Adipocyte (in vitro differentiated cells): Measurements from ENCODE around the gene DUSP23.

Source experiments
- DNase-seq: peaks from one replicate; pipeline ENCODE4 v3.0.0-alpha.2; 2015; ENCODE audit warnings: low read depth
- H3K27me3 ChIP-seq: replicated peaks from 2 replicates; pipeline ENCODE4 v1.7.0; 2013; ENCODE audit warnings: mild to moderate bottlenecking, low read length, moderate library complexity; ENCODE audit not compliant: control insufficient read depth, insufficient read depth
- H3K36me3 ChIP-seq: 2 replicates; pipeline ENCODE4 v1.7.0; 2013; ENCODE audit warnings: low read length, mild to moderate bottlenecking, moderate library complexity; ENCODE audit not compliant: control insufficient read depth, insufficient read depth, severe bottlenecking
- H3K4me1 ChIP-seq: 2 replicates; pipeline ENCODE4 v1.7.0; 2013; ENCODE audit warnings: mild to moderate bottlenecking, low read length, moderate library complexity; ENCODE audit not compliant: control insufficient read depth, insufficient read depth
- H3K4me3 ChIP-seq: 2 replicates; pipeline ENCODE4 v1.7.0; 2013; ENCODE audit warnings: mild to moderate bottlenecking, low read length, moderate library complexity
- H3K9ac ChIP-seq: 2 replicates; pipeline ENCODE4 v1.7.0; 2013; ENCODE audit warnings: mild to moderate bottlenecking, low read length, moderate library complexity
- H3K9me3 ChIP-seq: 2 replicates; pipeline ENCODE4 v1.7.0; 2013; ENCODE audit warnings: mild to moderate bottlenecking, low read length, moderate library complexity; ENCODE audit not compliant: control insufficient read depth

Gene DUSP23

DNA sequence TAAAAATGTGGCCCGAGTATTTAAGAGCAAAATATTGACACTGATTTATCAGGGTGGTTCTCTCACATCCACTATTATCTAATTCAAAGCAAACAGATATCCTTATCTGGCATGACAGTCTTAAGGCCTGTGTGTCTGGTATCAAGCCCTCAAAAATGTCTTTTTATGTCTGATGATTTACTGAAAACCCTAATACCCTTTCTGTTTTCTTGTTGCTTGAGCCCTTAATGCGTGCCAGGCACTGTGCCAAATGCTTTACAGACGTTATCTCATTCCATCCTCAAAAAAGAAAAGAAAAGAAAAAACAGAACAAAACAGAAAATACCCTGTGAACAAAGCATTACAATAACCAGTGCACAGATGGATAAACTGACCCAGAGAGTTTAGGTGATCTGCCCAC lies 5.7 kb downstream of the DUSP23 start:
- Histone ChIP-seq H3K27me3 (no peaks in the 10 kb centered on the region), H3K9me3 (no peaks in the 10 kb centered on the region), H3K4me3 (no peak overlapping the region), H3K36me3 (no peaks in the 10 kb centered on the region), H3K4me1 (peaks cover 13% of the 10 kb centered on the region), H3K9ac (no peak overlapping the region)
- DNase-seq, result no peak

GRCh38 chr1:159786966-159787365 lies 6.2 kb downstream of the DUSP23 start:
- H3K9ac ChIP-seq, result no peak overlapping the region
- no peaks in the 10 kb centered on the region for H3K27me3 ChIP-seq
- H3K9me3 ChIP-seq, result no peaks in the 10 kb centered on the region
- no peaks in the 10 kb centered on the region for H3K36me3 ChIP-seq
- H3K4me3 ChIP-seq, result no peak overlapping the region
- peak; percentile 36 for DNase-seq
- peaks cover 10% of the 10 kb centered on the region for H3K4me1 ChIP-seq

- Histone ChIP-seq H3K36me3 (no peaks in the 10 kb centered on the region), H3K9ac (no peak overlapping the region), H3K4me3 (no peak overlapping the region), H3K9me3 (no peaks in the 10 kb centered on the region), H3K27me3 (peaks cover 10% of the 10 kb centered on the region), H3K4me1 (peaks cover 10% of the 10 kb centered on the region)
- DNase-seq, result peak; percentile 62
These were observed 9.6 kb downstream of the DUSP23 start for GRCh38 chr1:159790237-159790917.

DNA sequence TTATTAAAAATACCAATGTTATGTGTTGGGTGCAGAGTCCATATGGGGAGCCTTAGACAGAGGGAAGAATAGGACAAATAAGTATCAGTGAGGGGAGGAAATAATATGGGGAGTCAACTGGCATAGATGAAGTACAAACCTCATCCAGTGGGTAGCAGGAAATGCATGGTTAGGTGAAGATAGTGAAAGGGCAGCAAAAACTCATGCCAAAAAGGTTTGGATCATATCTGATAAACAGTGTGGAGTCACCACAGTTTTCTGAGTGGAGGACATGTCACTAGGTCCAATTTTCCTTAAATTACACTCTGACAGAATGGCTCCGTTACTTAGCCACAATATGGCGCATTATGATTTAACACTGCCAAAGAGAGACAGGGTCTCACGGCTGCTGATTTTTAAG lies 10.3 kb downstream of the DUSP23 start:
- Histone ChIP-seq H3K4me3 (no peak overlapping the region), H3K36me3 (no peaks in the 10 kb centered on the region), H3K4me1 (peaks cover 10% of the 10 kb centered on the region), H3K9ac (no peak overlapping the region), H3K27me3 (peaks cover 15% of the 10 kb centered on the region), H3K9me3 (no peaks in the 10 kb centered on the region)
- no peak for DNase-seq

DNA sequence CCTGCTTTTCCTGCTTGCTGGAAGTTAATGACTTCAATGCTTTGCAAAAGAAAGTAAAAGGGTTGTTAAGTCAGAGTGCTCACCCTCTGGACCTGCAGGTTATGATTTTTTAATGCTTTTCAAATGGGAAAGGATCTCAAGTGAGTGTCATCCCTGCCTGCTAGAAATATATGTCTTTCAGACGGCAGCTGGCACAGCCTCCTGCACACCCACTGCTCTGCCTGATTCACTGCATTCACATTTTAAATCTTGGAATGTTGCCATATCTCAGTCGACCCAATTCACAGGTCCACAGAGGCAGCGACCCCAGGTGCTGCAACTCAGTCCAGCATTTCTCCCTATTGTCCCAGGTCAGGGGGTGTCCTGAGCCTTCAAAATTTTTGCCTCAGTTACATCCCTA lies 10.7 kb downstream of the DUSP23 start:
- peaks cover 8% of the 10 kb centered on the region for H3K4me1 ChIP-seq
- no peak overlapping the region for H3K4me3 ChIP-seq
- H3K36me3 ChIP-seq, result no peaks in the 10 kb centered on the region
- DNase-seq, result no peak
- H3K9ac ChIP-seq, result no peak overlapping the region
- no peaks in the 10 kb centered on the region for H3K9me3 ChIP-seq
- H3K27me3 ChIP-seq, result peaks cover 19% of the 10 kb centered on the region

GRCh38 chr1:159795534-159795933 lies 14.8 kb downstream of the DUSP23 start:
- no peak for DNase-seq
- Histone ChIP-seq H3K4me1 (peaks cover 15% of the 10 kb centered on the region), H3K36me3 (no peaks in the 10 kb centered on the region), H3K9ac (no peak overlapping the region), H3K4me3 (no peak overlapping the region), H3K9me3 (no peaks in the 10 kb centered on the region), H3K27me3 (peaks cover 23% of the 10 kb centered on the region)

GRCh38 chr1:159798893-159799292 lies 18.1 kb downstream of the DUSP23 start:
- peak; percentile 90 for DNase-seq
- H3K9me3 ChIP-seq, result no peaks in the 10 kb centered on the region

GRCh38 chr1:159799446-159799985 lies 18.8 kb downstream of the DUSP23 start:
- peaks cover 13% of the 10 kb centered on the region for H3K27me3 ChIP-seq
- peaks cover 20% of the 10 kb centered on the region for H3K4me1 ChIP-seq
- no peak for DNase-seq
- no peak overlapping the region for H3K4me3 ChIP-seq
- H3K9ac ChIP-seq, result peak overlapping the region; percentile 47
- H3K36me3 ChIP-seq, result no peaks in the 10 kb centered on the region
- no peaks in the 10 kb centered on the region for H3K9me3 ChIP-seq

More at GRCh38 chr1:159798893-159799292, 18.1 kb downstream of the DUSP23 start:
- Histone ChIP-seq H3K4me3 (no peak overlapping the region), H3K9ac (peak overlapping the region; percentile 47), H3K27me3 (peaks cover 14% of the 10 kb centered on the region), H3K36me3 (no peaks in the 10 kb centered on the region), H3K4me1 (peaks cover 17% of the 10 kb centered on the region)

GRCh38 chr1:159800177-159800930 lies 19.6 kb downstream of the DUSP23 start:
- H3K4me3 ChIP-seq, result no peak overlapping the region
- DNase-seq, result no peak
- H3K9ac ChIP-seq, result no peak overlapping the region
- peaks cover 13% of the 10 kb centered on the region for H3K27me3 ChIP-seq
- no peaks in the 10 kb centered on the region for H3K9me3 ChIP-seq
- peaks cover 20% of the 10 kb centered on the region for H3K4me1 ChIP-seq
- H3K36me3 ChIP-seq, result no peaks in the 10 kb centered on the region

DNA sequence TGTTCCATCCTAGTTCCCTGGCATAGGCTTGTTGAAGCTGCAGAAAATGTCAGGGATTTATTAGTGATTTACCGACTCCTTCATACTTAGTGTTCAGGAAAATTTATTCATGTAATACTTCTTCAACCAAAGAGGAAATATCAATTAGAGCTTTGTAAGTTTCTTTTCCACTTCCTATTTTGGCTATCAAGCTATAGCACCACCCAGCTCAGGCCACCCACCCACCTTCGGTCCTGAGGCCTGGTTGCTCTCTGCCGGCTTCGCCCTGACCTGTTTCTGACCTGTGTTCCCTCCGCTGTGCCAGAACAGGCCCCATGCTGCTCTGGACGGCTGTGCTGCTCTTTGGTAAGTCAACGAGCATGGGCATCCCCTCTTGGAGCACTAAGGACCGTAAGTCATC lies 21.3 kb downstream of the DUSP23 start, which contains the start of gene FCRL6:
FCRL6 (plus strand) TSS at position 250 of the 400 bp plus-strand sequence; CDS start at position 315, 65 bp downstream.
- H3K9me3 ChIP-seq, result no peaks in the 10 kb centered on the region
- peaks cover 3% of the 10 kb centered on the region for H3K27me3 ChIP-seq
- H3K9ac ChIP-seq, result no peak within 1 kb of the TSS
- no peak within 1 kb of the TSS for H3K4me3 ChIP-seq
- H3K4me1 ChIP-seq, result peaks cover 20% of the 10 kb centered on the region
- no peak for DNase-seq
- no peaks in the 10 kb centered on the region for H3K36me3 ChIP-seq

GRCh38 chr1:159803956-159804689 lies 23.4 kb downstream of the DUSP23 start:
- Histone ChIP-seq H3K27me3 (peaks cover 3% of the 10 kb centered on the region), H3K4me1 (peaks cover 17% of the 10 kb centered on the region), H3K4me3 (no peak overlapping the region), H3K36me3 (no peaks in the 10 kb centered on the region), H3K9ac (no peak overlapping the region), H3K9me3 (no peaks in the 10 kb centered on the region)
- no peak for DNase-seq
